Caki2 (cell line): Measurements from ENCODE around the gene TBX3. TPM values are rescaled to one million over a fixed set of nuclear protein-coding genes. Genes with fewer than 3 reads are reported as not detected.
A peak's percentile ranks its signal among the peaks of the same experiment; 100 is the strongest.
"Not testable (repeated sequence)": the region's sequence is repeated elsewhere in the genome, so short reads cannot be mapped to it uniquely, and the experiment has no call there.

Experiments used
- DNase-seq: peaks from one replicate; pipeline ENCODE4 v3.0.0-alpha.2; 2015; ENCODE audit warnings: low read depth
- in situ Hi-C: cut with HindIII; loops from 2 replicates; pipeline ENCODE4 v1.10.0; 2016; ENCODE audit warnings: low sequenced_read_pairs, low pct_unique_long_range_greater_than_20kb, mixed read lengths
- total RNA-seq: library from RNA; depleted of rRNA; stranded (reverse); fragments of >200 nt; shearing (Covaris generic); gene quantifications from 2 replicates; pipeline ENCODE4 v1.2.3, GENCODE V29; 2014; ENCODE audit warnings: low replicate concordance; rRNA removed

The TBX3 gene
- total RNA-seq: 1.9 and 2.2 TPM in 2 replicates

GRCh38 chr12:114684098-114684869, at the start of gene TBX3:
Gene TBX3, minus strand, starts transcription at chr12:114684175. Its CDS starts 975 bp downstream, at chr12:114683200.
- in situ Hi-C loops: no loop called here

GRCh38 chr12:114732426-114733030, 48.6 kb upstream of the TBX3 start:
- DNase-seq: no peak
- in situ Hi-C loops: no loop called here

More at GRCh38 chr12:114684098-114684869, at the start of gene TBX3:
- DNase-seq: peak; percentile 98

- DNase-seq: no peak
- in situ Hi-C loops: no loop called here
Measured at GRCh38 chr12:114729731-114730130, 45.8 kb upstream of the TBX3 start.

GRCh38 chr12:114726092-114726710, 42.2 kb upstream of the TBX3 start:
- in situ Hi-C loops: no loop called here

GRCh38 chr12:114722176-114722575, 38.2 kb upstream of the TBX3 start:
- DNase-seq, in situ Hi-C loops: not testable (repeated sequence)

More at GRCh38 chr12:114726092-114726710, 42.2 kb upstream of the TBX3 start:
- DNase-seq: no peak

GRCh38 chr12:114721266-114721665, 37.3 kb upstream of the TBX3 start:
- in situ Hi-C loops: no loop called here
- DNase-seq: no peak

GRCh38 chr12:114713466-114714215, 29.7 kb upstream of the TBX3 start:
- DNase-seq: no peak
- in situ Hi-C loops: no loop called here

- DNase-seq: no peak
- in situ Hi-C loops: no loop called here
Measured at GRCh38 chr12:114711689-114712152, 27.7 kb upstream of the TBX3 start.

GRCh38 chr12:114710151-114710550, 26.2 kb upstream of the TBX3 start:
- in situ Hi-C loops: no loop called here
- no peak for DNase-seq

- no peak for DNase-seq
- in situ Hi-C loops: no loop called here
Measured at GRCh38 chr12:114709112-114709511, 25.1 kb upstream of the TBX3 start.

- in situ Hi-C loops, DNase-seq: not testable (repeated sequence)
Measured at GRCh38 chr12:114708598-114708997, 24.6 kb upstream of the TBX3 start.

GRCh38 chr12:114704096-114704495, 20.1 kb upstream of the TBX3 start:
- no peak for DNase-seq
- in situ Hi-C loops: no loop called here

- no peak for DNase-seq
- in situ Hi-C loops: no loop called here
Measured at GRCh38 chr12:114703060-114703493, 19.1 kb upstream of the TBX3 start.

- in situ Hi-C loops: no loop called here
- DNase-seq: no peak
Measured at GRCh38 chr12:114702462-114702861, 18.5 kb upstream of the TBX3 start.

- in situ Hi-C loops: no loop called here
- no peak for DNase-seq
Measured at GRCh38 chr12:114701553-114701952, 17.6 kb upstream of the TBX3 start.

GRCh38 chr12:114701104-114701414, 17.1 kb upstream of the TBX3 start:
- DNase-seq: no peak

GRCh38 chr12:114700392-114701103, 16.6 kb upstream of the TBX3 start:
- DNase-seq: no peak
- in situ Hi-C loops: no loop called here

More at GRCh38 chr12:114701104-114701414, 17.1 kb upstream of the TBX3 start:
- in situ Hi-C loops: no loop called here
